Measurements from ENCODE around the gene PLCD4. TPM values are rescaled to one million over a fixed set of nuclear protein-coding genes. Genes with fewer than 3 reads are reported as not detected.

Gene PLCD4
- total and polyA plus RNA-seq, 11 donors: 0.11 to 1.9 (median 0.34) TPM

DNA sequence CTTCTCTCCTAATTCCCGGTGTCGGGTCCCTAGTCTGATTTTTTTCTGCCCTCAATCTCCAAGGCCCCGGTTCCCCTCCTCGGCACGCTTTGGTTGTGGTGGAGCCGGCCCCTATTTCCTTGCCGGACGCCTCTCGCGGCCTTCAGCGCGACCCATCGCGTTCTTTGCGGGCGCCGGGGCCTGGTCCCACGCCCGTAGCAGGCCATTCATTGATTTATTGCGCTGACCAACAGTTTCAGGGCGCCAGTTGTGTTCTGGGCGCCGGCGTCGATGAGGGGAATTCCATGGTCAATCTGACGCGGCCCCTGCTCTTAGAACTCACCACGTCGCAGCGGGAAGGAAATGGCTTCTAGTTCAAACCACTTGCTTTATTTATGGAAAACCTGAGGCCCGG, 38.7 kb upstream of the PLCD4 start:
- 0 to 1% (median 0%) methylated on average over 31 of the region's 31 CpGs for WGBS, 4 donors
- Histone ChIP-seq H3K27ac (peak overlapping the region; percentile 83 to 99 (median 94)), H3K9me3 (no peaks in the 10 kb centered on the region), H3K27me3 (no peaks in the 10 kb centered on the region), H3K36me3 (peaks cover 0 to 37% (median 20%) of the 10 kb centered on the region in 9 donors), H3K4me3 (peak overlapping the region; percentile 60 to 90 (median 80)), H3K4me1 (peaks cover 8 to 53% (median 34%) of the 10 kb centered on the region in 12 donors)
- TF ChIP-seq, protein P1, sequence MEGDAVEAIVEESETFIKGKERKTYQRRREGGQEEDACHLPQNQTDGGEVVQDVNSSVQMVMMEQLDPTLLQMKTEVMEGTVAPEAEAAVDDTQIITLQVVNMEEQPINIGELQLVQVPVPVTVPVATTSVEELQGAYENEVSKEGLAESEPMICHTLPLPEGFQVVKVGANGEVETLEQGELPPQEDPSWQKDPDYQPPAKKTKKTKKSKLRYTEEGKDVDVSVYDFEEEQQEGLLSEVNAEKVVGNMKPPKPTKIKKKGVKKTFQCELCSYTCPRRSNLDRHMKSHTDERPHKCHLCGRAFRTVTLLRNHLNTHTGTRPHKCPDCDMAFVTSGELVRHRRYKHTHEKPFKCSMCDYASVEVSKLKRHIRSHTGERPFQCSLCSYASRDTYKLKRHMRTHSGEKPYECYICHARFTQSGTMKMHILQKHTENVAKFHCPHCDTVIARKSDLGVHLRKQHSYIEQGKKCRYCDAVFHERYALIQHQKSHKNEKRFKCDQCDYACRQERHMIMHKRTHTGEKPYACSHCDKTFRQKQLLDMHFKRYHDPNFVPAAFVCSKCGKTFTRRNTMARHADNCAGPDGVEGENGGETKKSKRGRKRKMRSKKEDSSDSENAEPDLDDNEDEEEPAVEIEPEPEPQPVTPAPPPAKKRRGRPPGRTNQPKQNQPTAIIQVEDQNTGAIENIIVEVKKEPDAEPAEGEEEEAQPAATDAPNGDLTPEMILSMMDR (IDR thresholded peaks at IDR 0.05): no peak
- TF ChIP-seq POLR2A (IDR thresholded peaks at IDR 0.05): no peak
- intact Hi-C loops (cut with DNase I): loop anchor here in 8 of 10 donors (2.0 to 10.0 kb wide), 8 partner anchors 78 to 282 kb away; partner anchors contain the start of genes BCS1L (in 3 of the 8) and ZNF142 (in 3 of the 8)
- ATAC-seq: peak in 3 of 4 donors; percentile 1 to 15 (median 3)
- DNase-seq: peak in 3 of 5 donors; percentile 27 to 41 (median 39)

DNA sequence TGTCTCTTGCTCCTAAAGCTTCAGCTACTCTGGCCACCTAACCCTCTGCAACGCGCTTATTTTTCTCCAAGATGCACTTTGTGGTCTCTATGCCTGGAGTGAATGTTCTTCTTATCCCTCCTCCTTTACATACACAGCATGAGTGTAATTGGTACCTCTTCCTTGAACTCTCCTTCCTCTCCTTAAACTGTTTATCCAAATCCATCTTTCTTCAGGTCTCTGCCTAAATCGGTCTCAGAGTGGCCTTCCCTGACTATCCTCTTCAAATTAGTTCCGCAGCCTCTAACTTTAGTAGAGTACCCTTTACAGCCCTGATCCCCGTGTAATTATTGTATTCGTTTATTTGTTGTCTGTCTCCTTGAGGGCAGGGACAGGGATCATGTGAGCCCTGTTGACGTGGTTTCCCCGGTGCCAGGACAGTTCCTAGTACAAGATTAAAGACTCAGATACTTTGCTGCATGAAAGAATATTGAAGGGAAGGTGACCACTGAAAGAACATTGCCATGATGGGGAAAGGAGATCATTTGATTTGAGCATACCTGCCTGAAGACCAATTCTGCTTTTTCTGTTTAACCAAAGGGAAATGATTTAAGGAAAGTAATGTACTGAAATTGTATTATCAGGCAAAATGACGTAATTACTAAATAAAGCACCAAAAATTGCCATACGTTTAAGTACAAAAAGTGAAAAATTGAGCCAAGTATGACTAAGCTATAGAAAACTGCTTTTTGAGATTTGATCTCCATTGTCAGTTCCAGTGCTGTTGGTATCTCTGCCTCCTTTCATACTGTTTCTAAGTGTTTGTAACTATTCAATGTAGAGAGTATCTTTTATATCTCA, 37.8 kb upstream of the PLCD4 start:
- 5 to 6% (median 5%) methylated on average over 10 of the region's 10 CpGs for WGBS, 4 donors
- peak in 3 of 4 donors; percentile 14 to 21 (median 15) for ATAC-seq

DNA sequence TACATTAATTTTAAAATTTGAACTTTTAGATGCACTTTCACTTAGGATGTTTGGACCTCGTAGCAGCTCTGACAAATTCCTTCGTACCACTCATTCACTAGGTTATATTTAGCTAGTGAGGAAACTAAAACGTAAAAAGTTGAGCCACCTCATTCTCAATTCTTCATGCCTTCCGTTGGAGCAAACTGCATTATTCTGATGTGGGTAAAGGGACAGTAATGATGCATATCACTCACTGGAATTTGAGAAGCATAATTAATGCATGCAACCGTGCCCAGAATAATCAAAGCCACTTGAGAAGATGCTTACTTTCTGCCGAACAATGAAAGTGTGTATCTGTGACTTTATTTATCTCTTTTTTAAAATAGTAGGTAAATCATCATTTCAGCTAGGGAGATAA, 36.8 kb upstream of the PLCD4 start:
- intact Hi-C loops (cut with DNase I): loop anchor here in 5 of 10 donors (5.0 to 10.0 kb wide), 4 partner anchors 76 to 286 kb away; partner anchors contain the start of genes BCS1L (in 3 of the 5) and ZNF142 (in 3 of the 5)

More for the DNA sequence above, 37.8 kb upstream of the PLCD4 start:
- no peaks in the 10 kb centered on the region for H3K27me3 ChIP-seq
- no peaks in the 10 kb centered on the region for H3K9me3 ChIP-seq
- H3K4me1 ChIP-seq: peaks cover 8 to 53% (median 36%) of the 10 kb centered on the region in 12 donors
- TF ChIP-seq, protein P1 (IDR thresholded peaks at IDR 0.05): no peak
- no peak for TF ChIP-seq POLR2A (IDR thresholded peaks at IDR 0.05)
- H3K27ac ChIP-seq: peak overlapping the region; percentile 83 to 99 (median 94)
- peak in 3 of 5 donors; percentile 31 to 53 (median 37) for DNase-seq
- peak overlapping the region; percentile 60 to 90 (median 80) for H3K4me3 ChIP-seq
- intact Hi-C loops (cut with DNase I): loop anchor here in 9 of 10 donors (2.0 to 10.0 kb wide), 9 partner anchors 77 to 285 kb away; partner anchors contain the start of genes BCS1L (in 6 of the 9) and ZNF142 (in 6 of the 9)
- peaks cover 0 to 39% (median 22%) of the 10 kb centered on the region in 9 donors for H3K36me3 ChIP-seq

More for the DNA sequence above, 36.8 kb upstream of the PLCD4 start:
- DNase-seq: no peak
- TF ChIP-seq, protein P1 (IDR thresholded peaks at IDR 0.05): no peak
- TF ChIP-seq POLR2A (IDR thresholded peaks at IDR 0.05): no peak
- 7 to 13% (median 9%) methylated on average over 6 of the region's 6 CpGs for WGBS, 4 donors
- Histone ChIP-seq H3K9me3 (no peaks in the 10 kb centered on the region), H3K4me3 (peak overlapping the region in 7 of 12 donors; percentile 14 to 90 (median 82)), H3K36me3 (peaks cover 0 to 44% (median 31%) of the 10 kb centered on the region in 9 donors), H3K27me3 (no peaks in the 10 kb centered on the region), H3K4me1 (peaks cover 8 to 53% (median 36%) of the 10 kb centered on the region in 12 donors), H3K27ac (peak overlapping the region in 11 of 12 donors; percentile 86 to 99 (median 95))
- no peak for ATAC-seq
